Cerebellar cortex (tissue), 1 donor: Measurements from ENCODE around the gene RYR2.

Experiments used
- DNase-seq: peaks from one replicate; pipeline ENCODE4 v3.0.0-alpha.2; 2015; ENCODE audit warnings: low spot score

Gene RYR2

GRCh38 chr1:237032029-237032428, 10.0 kb upstream of the RYR2 start:
- no peak for DNase-seq

DNA sequence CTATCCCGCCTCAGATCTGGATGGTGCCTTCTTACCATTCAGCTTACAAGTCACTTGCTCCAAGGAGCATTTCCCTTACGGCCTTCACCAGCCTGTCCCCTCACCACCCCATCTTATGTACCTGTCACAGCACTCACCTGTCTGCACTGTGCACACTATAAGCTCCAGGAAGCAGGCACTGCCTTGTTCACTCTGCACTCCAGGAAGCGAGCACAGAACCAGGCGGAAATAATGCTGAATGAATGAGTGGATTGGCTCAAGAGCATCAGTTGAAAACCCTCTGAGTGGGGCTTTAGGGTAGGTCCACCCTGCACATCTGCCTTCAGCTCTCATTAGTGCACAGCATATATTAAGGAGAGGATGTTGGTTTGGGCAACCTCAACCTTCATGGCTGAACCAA, 8.9 kb upstream of the RYR2 start:
- DNase-seq = no peak

GRCh38 chr1:237033804-237034203, 8.2 kb upstream of the RYR2 start:
- no peak for DNase-seq

DNA sequence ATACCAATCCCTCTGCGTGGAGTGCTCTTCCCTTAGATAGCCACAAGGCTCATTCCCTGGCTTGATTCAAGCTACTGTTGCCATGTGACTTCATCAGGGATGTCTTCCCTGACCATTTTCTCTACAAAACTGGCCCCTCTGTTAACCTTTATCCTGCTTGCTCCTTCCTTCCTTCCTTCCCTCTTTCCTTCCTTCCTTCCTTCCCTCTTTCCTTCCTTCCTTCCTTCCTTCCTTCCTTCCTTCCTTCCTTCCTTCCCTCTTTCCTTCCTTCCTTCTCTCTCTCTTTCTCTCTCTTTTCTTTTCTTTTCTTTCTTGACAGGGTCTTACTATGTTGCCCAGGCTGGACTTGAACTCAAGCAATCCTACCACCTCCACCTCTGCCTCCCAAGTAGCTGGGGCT, 6.2 kb upstream of the RYR2 start:
- DNase-seq = no peak

DNA sequence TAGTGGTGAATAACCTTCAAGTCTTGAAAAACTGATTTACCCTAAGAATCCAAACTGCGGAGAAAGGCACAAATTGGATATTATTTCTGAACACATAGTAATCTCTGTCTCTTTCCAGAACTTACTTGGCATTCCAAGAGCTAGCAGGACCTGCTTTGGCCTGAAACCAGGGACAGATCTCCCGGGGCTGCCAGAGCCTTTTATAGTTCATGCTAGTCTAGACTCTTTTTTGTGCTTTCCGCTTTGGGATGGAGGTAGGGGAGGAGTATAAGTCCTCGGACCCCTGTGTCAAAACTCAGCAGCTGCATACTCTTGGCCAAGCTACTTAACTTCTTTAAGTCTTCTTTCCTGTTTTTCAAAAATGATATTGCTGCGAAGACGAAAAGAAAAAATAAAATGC, 3.8 kb upstream of the RYR2 start:
- DNase-seq = peak; percentile 19

- DNase-seq = no peak
Measured at GRCh38 chr1:237040823-237041222, 1.2 kb upstream of the RYR2 start.

DNA sequence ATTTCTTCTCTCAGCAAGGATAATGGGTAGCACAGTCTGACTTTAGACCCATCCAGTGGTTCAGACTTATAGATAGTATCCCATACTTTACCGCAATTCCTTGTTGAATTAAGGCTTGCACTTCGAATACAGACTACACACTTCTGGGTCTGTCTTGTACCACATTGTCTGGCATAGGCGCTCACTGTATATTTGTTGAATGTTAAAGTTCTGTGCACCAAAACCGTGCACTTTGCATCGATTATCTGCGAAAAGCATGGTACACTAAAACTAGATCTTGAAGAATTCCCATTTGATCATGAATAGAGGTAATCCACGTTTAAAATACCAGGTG, 556 bp upstream of the RYR2 start:
- DNase-seq = peak; percentile 28

GRCh38 chr1:237042526-237042891, 525 bp downstream of the RYR2 start:
- peak; percentile 28 for DNase-seq

GRCh38 chr1:237042892-237043576, 1.1 kb downstream of the RYR2 start:
- peak; percentile 74 for DNase-seq

- DNase-seq = peak; percentile 41
Measured at GRCh38 chr1:237043846-237044636, 2.1 kb downstream of the RYR2 start.

- DNase-seq = no peak
Measured at GRCh38 chr1:237045278-237046016, 3.5 kb downstream of the RYR2 start.

DNA sequence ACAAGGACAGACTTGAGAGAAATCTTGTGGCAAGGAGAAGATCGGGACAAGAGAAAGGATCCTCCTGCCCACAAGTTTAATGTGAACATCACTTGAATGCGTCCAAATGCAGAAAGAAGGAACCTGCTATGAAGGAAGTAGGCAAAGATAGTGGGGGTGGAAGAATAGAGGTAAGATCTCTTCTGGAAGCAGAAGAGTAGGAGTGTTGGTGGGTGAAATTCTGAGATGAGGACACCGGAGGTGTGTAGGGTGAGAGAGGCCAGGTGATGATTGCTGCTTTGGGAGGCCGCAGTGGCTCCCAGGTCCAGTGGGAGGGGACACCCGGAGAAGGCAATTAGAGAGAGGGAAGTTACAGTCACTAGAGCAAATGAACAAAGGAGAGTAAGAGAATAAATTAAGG, 6.8 kb downstream of the RYR2 start:
- no peak for DNase-seq

GRCh38 chr1:237050185-237050584, 8.2 kb downstream of the RYR2 start:
- DNase-seq = no peak

DNA sequence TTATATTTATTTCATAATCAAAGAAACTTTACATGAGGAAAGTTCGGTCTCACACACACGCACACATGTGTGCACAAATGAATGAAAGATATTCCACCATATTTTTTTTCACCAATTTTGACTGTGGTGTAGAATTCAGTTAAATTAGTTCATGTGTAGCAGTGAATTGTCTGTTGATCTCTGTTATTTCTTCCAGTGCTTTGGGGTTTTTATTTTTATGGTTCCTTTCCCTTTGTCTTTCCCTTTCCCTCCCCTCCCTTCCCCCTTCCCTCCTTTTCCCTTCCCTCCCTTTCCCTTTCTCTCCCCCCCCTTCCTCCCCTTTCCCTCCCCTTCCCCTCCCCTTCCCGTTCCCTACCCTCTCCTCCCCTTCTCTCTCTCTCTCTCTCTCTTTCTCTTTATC, 8.9 kb downstream of the RYR2 start:
- no peak for DNase-seq

DNA sequence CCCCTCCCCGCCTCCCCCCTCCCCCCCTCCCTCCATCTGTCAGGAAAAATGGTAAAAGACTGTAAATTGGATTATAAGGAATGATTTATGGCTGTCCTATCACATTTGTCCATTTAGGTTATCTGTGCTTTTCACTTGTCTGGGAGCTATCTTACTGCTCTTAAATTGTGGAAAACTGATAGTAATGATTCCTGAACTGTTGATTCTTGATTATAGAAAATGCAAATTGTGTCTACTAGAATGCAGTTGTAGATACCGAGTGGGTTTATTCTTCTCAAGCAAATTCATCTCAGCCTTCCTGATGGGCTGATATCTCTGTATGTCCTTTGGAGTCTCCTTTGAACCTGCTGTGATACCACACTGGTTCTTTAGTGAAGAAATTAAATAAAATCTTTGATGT, 12.3 kb downstream of the RYR2 start:
- DNase-seq = no peak

GRCh38 chr1:237058470-237058869, 16.5 kb downstream of the RYR2 start:
- no peak for DNase-seq

GRCh38 chr1:237059244-237059643, 17.3 kb downstream of the RYR2 start:
- DNase-seq = no peak

- DNase-seq = no peak
Measured at GRCh38 chr1:237062976-237063375, 21.0 kb downstream of the RYR2 start.

GRCh38 chr1:237065903-237066302, 23.9 kb downstream of the RYR2 start:
- no peak for DNase-seq

GRCh38 chr1:237070519-237070918, 28.5 kb downstream of the RYR2 start:
- DNase-seq = no peak

DNA sequence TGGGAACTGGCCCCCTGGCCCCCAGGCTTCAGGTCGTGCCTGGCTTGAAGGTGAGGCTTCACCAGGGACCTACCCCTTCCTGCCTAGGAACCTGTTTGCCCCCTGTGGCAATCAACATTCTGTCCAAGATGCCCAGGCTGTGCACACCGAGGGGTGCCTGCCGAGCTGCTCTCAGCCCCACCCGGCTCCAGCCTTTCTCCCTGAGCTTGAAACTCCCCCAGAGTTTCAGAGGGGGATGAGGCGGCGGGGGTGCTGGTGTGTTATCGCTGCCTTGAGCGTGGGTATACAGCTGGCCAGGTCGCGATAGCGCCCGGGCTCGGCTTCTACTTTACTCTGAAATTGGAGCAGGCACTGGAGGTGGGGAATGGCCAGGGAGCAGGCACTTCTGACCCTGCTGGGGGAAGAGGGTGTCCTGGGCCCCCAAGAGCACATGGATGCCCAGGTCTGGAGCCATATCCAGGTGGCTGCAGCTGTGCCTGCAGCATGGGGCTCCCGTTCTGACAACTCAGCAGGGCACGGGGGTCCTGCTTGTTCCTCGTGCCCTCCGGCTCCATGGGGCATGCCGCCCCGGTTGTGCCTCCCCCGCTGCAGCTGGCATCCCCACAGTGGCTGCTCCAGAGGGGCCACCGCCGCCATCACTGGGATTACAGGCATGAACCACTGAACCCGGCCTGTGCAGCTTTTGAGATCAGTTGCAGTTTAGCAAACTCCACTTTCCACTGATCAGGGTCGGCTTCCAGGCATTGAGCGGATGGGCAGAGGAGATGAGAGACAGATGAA, 29.8 kb downstream of the RYR2 start:
- no peak for DNase-seq

GRCh38 chr1:237074371-237075117, 32.6 kb downstream of the RYR2 start:
- no peak for DNase-seq
